Subcutaneous adipose tissue (tissue), 4 donors: Measurements from ENCODE around the gene MGAT5B. TPM values are rescaled to one million over a fixed set of nuclear protein-coding genes. Genes with fewer than 3 reads are reported as not detected.

Experiments used
- total RNA-seq, 4 donors: library from RNA; depleted of rRNA; stranded (reverse); fragments of >200 nt; gene quantifications; one replicate each; pipeline ENCODE4 v1.1.0, GENCODE V29; 2016
- TF ChIP-seq, protein P1 (sequence below): fragments of 450-650 bp; IDR thresholded peaks from one replicate; pipeline ENCODE4 v1.5.1; 2016; ENCODE audit warnings: low read depth, mild to moderate bottlenecking, control low read depth, antibody characterized with exemption, moderate library complexity

Gene MGAT5B
- total RNA-seq, 4 donors from 2014 or later = 0.19 to 0.88 TPM; not detected in 2

DNA sequence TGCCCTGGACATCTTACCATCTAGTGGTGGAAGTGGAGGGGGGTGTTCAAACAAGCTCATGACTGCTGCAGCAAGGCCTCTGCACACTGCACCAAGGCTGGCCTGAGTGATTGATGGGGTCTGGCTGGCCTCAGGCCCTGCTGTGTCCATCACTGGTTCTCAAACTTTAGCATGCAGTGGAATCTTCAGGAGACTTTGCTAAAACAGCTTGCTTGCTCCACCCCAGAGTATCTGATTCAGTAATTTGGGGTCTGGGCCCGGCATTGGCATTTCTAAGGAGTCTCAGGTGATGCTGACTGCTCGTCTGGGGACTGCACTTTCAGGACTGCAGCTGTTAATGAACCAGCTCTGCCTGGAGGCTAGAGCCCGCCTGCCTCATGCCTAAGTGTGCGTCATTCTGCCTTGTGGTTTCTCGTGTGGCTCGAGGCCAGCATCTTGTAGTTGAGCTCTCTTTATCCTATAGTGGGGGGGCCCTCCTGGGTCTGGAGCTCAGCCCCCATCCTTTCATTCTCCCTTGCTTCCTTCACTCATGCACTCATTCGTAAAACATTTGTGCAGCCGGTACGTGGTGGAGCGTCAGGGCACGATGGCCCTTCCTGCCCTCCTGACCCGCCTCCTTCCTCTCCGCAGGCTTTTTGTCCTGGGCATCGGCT is 4.1 kb downstream of the MGAT5B start:
- TF ChIP-seq, protein P1, sequence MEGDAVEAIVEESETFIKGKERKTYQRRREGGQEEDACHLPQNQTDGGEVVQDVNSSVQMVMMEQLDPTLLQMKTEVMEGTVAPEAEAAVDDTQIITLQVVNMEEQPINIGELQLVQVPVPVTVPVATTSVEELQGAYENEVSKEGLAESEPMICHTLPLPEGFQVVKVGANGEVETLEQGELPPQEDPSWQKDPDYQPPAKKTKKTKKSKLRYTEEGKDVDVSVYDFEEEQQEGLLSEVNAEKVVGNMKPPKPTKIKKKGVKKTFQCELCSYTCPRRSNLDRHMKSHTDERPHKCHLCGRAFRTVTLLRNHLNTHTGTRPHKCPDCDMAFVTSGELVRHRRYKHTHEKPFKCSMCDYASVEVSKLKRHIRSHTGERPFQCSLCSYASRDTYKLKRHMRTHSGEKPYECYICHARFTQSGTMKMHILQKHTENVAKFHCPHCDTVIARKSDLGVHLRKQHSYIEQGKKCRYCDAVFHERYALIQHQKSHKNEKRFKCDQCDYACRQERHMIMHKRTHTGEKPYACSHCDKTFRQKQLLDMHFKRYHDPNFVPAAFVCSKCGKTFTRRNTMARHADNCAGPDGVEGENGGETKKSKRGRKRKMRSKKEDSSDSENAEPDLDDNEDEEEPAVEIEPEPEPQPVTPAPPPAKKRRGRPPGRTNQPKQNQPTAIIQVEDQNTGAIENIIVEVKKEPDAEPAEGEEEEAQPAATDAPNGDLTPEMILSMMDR = no peak

DNA sequence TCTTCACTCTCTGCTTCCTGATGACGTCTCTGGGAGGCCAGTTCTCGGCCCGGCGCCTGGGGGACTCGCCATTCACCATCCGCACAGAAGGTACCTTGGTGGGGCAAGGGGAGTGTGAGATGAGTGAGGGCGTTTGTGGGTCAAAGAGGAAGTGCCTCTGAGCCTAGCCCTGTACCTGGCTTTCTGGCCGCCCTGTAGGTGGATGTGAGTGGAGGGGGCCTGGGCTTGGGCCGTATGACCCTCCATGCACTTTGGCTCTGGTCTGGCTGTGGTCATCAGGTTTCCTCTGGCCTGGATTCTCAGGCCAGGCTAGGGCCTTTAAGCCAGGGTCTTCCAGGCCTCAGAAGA is 4.6 kb downstream of the MGAT5B start:
- TF ChIP-seq, protein P1 = no peak

DNA sequence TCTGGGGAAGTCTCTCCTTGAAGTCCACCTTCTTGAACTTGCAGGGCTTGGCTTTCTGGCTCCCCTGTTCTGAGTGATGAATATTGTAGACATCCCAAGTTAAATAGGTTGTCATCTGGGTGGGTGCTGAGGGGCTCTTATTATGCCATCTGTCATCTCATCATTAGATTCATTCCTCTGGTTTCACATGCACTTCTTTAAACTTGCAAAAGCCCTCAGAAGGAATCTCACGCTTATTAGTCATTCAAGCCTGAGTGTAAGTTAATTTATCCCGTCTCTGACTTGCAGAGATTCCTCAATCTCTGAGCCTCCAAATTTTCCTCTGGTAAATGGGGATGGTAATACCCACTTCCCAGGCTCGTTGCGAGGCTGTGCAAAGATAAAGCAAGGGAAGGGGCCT is 5.7 kb downstream of the MGAT5B start:
- TF ChIP-seq, protein P1 = no peak

DNA sequence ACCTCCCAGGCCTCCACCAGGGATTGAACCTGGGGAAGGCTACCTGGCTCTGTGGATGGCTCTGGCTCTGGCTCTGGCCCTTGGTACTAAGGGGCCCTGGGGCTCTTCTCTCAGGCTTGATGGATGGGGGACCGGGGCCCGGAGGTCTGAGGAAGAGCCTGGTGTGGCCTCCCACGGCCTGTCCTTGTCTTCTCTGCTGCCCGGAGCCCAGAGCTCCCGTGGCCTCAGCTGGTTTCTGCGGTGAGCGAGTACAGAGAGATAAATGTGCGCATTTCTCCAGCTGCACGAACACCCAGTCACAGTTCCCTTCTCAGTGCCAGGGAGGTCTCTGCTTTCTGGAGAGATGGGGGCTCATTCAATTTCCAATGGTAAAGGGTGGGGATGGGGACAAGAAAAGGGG is 9.2 kb downstream of the MGAT5B start:
- TF ChIP-seq, protein P1 = no peak

DNA sequence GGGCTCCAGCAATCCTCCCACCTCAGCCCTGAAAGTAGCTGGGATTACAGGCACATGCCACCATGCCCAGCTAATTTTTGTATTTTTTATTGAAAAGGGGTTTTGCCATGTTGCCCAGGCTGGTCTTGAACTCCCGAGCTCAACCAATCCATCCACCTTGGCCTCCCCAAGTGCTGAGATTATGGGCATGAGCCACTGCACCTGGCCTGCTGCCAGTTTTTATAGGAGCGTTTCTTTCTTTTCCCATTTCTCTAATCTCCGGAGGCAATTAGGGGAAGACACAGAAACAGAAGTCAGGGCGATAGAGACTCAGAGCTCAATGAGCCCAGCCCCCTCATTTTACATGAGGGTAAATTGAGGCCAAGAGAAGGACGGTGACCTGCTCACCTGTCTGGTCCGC is 10.4 kb downstream of the MGAT5B start:
- TF ChIP-seq, protein P1 = no peak

DNA sequence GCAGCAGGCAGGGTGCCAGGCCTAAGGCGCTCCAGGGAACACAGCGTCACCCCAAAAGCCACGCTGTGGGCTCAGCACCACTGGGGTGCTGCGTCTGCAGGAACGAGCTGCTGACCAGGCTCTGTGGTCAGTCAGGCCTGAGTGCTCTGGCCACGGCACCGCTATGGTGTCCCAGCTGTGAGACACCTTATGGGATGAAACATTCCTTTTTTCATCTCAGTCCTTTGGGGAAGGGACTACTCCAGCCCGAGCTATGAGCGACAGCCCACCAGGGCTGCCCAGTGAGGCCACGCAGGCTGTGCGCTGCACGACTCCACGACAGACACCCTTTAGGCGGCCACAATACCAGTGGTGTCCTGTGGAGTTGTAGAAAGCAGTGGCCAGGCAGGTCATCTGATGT is 11.1 kb downstream of the MGAT5B start:
- TF ChIP-seq, protein P1 = no peak

DNA sequence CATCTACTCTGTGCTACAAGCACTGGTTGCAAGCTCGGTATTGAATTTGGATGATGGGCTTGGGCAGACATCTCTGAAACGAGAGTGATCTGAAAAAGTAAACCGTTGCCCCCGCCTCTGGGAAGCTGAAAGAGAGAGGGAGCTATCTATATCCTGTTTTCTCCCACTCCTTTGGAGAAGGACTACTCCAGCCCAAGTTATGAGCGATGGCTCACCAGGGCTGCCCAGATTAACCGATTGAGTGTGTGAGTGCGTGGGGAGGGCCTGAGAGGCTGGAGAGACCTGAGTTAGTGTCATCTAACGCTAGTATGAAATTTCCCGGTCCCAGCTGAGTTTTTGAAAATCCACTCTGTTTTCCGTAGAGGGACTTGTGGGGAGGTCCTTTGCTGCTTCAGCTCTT is 11.5 kb downstream of the MGAT5B start:
- TF ChIP-seq, protein P1 = no peak
